ENCODE data around the gene EDN1. TPM values are rescaled to one million over a fixed set of nuclear protein-coding genes. Genes with fewer than 3 reads are reported as not detected.
A peak's percentile ranks its signal among the peaks of the same experiment; 100 is the strongest.

EDN1 gene
- total RNA-seq, 4 donors from 2014 or later = 5.4 to 29.1 (median 23.0) TPM

DNA sequence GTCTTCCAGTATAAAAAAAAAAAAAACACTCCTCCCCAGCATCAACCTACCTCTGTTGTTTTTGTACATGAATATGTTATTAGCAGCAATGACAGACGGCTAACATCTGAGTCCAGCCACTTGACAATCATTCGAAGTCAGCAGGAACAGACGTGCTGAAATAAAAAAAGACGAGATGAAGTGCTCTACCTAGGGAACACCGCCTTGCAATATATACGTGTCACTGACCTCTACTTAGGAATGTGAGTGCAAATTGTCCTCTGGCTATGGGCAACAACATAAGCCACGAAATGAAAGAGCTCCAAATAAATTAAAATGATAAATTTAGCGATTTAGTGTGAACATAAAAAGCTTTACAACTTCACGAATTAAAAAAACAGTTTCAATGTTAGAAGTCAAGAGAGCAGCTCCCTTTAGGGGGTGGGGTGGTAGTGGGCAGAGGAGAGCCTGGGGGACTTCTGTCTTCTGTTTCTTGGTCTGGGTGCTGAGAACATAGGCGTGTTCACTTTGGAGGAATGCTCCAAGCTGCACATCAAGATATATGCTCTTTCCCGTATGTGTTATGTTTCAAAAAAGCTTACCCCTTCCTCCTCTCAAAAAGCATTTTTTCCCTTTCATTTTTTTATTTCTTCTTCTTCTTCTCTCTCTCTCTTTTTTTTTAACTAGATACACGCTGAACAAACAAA is 23.3 kb downstream of the EDN1 start:
- Histone ChIP-seq H3K27ac (replicated peaks in 1 of 4) (no peak overlapping the region), H3K4me1 (peaks cover 0 to 7% (median 0%) of the 10 kb centered on the region in 4 donors), H3K27me3 (no peaks in the 10 kb centered on the region), H3K9me3 (peaks cover 0 to 4% (median under 1%) of the 10 kb centered on the region in 4 donors), H3K4me3 (no peak overlapping the region), H3K36me3 (no peaks in the 10 kb centered on the region)
- DNase-seq (ENCODE audit: extremely low spot score) = peak; percentile 21
- 70% methylated on average over 12 of the region's 12 CpGs for WGBS
- intact Hi-C loops (cut with DNase I) = no loop called here
- no peak for TF ChIP-seq POLR2A (IDR thresholded peaks at IDR 0.05; ENCODE audit: low read depth)
- TF ChIP-seq POLR2AphosphoS5 (IDR thresholded peaks at IDR 0.05) = no peak
- TF ChIP-seq, protein P1, sequence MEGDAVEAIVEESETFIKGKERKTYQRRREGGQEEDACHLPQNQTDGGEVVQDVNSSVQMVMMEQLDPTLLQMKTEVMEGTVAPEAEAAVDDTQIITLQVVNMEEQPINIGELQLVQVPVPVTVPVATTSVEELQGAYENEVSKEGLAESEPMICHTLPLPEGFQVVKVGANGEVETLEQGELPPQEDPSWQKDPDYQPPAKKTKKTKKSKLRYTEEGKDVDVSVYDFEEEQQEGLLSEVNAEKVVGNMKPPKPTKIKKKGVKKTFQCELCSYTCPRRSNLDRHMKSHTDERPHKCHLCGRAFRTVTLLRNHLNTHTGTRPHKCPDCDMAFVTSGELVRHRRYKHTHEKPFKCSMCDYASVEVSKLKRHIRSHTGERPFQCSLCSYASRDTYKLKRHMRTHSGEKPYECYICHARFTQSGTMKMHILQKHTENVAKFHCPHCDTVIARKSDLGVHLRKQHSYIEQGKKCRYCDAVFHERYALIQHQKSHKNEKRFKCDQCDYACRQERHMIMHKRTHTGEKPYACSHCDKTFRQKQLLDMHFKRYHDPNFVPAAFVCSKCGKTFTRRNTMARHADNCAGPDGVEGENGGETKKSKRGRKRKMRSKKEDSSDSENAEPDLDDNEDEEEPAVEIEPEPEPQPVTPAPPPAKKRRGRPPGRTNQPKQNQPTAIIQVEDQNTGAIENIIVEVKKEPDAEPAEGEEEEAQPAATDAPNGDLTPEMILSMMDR (IDR thresholded peaks at IDR 0.05) = no peak
- TF ChIP-seq EP300 (IDR thresholded peaks at IDR 0.05) = no peak

DNA sequence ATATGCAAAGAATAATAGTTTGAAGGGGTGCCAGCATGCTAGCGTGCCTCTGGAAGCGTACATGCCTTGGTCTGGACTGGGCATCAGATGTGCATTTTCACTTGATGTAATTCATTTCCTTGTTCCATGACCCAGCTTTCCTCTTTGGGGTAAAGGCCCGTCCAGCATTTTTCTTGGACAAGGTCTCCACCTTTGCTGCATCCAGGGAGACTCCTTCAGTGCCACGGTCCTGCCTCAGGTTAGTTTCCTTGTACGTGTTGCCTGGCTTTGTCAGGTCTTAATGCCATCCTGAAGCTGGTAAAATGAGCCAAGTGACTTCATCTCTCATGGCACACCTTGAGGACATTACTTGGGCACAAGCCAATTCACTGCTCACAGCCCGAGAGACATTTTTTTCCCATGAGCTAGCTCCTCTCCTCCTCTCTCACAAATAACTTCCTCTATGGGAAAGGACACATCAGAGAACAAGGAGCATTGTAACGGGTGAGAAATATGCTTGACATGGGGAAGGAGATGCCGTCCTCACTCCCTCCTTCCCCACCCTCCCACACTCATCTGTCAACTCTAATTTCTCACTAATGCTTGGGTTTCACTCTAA is 23.9 kb downstream of the EDN1 start:
- TF ChIP-seq POLR2AphosphoS5 (IDR thresholded peaks at IDR 0.05) = no peak
- TF ChIP-seq POLR2A (IDR thresholded peaks at IDR 0.05; ENCODE audit: low read depth) = no peak
- TF ChIP-seq, protein P1 (IDR thresholded peaks at IDR 0.05) = no peak
- TF ChIP-seq EP300 (IDR thresholded peaks at IDR 0.05) = no peak
- DNase-seq (ENCODE audit: extremely low spot score) = peak; percentile 78
- H3K27ac ChIP-seq (replicated peaks in 1 of 4) = no peak overlapping the region
- intact Hi-C loops (cut with DNase I) = no loop called here
- peaks cover 0 to 7% (median 0%) of the 10 kb centered on the region in 4 donors for H3K4me1 ChIP-seq
- no peak overlapping the region for H3K4me3 ChIP-seq
- H3K36me3 ChIP-seq = no peaks in the 10 kb centered on the region
- H3K9me3 ChIP-seq = peaks cover 0 to 9% (median 4%) of the 10 kb centered on the region in 4 donors
- 55% methylated on average over 8 of the region's 8 CpGs for WGBS
- H3K27me3 ChIP-seq = no peaks in the 10 kb centered on the region

DNA sequence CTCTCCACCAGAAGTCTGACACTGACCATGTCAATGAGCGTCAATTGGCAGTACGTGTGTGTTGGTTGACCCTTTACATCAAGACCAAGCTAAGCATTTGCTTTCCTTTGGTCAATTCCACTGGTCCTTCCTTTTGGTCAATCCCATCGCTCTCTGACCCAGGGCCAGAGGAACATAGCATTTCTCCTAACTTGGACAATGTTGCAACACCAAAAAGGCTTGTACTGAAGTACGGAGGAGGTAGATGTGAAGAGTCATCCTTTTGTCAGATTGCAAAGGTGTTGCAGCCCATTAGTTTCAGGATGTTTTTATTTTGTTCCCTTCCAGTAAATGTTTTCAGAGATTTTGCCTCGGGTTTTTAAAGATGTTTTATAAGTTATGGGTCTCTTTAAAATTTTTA is 24.6 kb downstream of the EDN1 start:
- TF ChIP-seq, protein P1 (IDR thresholded peaks at IDR 0.05) = no peak
- no peak for TF ChIP-seq POLR2A (IDR thresholded peaks at IDR 0.05; ENCODE audit: low read depth)
- TF ChIP-seq EP300 (IDR thresholded peaks at IDR 0.05) = no peak
- TF ChIP-seq POLR2AphosphoS5 (IDR thresholded peaks at IDR 0.05) = no peak
- peaks cover 0 to 9% (median 4%) of the 10 kb centered on the region in 4 donors for H3K9me3 ChIP-seq
- H3K4me3 ChIP-seq = no peak overlapping the region
- H3K27me3 ChIP-seq = no peaks in the 10 kb centered on the region
- no peaks in the 10 kb centered on the region for H3K36me3 ChIP-seq
- no peak overlapping the region for H3K27ac ChIP-seq (replicated peaks in 1 of 4)
- intact Hi-C loops (cut with DNase I) = no loop called here
- DNase-seq (ENCODE audit: extremely low spot score) = peak; percentile 39
- H3K4me1 ChIP-seq = peaks cover 0 to 7% (median 0%) of the 10 kb centered on the region in 4 donors
- WGBS = 78% methylated on average over 5 of the region's 5 CpGs

DNA sequence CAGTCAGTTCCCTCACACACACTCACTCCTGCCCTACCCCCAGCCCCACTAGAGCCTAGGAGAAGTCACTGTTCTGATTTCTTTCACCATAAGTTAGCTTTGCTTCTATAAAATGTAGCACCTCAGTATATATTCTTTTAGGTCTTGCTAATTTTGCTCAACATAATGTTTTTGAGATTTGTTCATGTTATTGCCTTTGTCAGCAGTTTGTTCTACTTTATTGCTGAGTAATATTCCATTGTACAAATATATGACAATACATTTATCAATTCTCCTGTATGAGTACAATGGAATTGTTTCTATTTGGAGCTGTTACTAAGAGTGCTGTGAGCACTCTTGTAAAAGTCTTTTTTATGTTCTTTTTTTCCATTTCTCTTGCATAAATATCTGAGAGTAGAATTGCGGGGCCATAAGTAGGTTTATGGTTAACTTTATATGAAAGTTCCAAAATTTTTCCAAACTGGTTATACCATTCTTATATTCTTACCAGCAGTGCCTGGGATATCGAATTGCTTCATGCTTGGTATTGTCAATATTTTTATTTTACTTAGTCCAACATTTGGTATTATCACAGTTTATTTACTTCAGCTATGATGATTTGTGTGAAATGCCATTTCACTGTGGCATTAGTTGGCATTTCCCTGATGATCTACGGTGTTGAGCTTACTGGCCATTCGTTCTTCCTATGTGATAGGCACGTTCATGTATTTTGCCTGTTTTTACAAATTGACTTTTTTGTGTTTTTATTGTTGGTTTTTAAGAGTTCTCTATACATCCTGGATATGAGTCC is 25.3 kb downstream of the EDN1 start:
- 95% methylated on average over 5 of the region's 5 CpGs for WGBS
- no peak for TF ChIP-seq POLR2A (IDR thresholded peaks at IDR 0.05; ENCODE audit: low read depth)
- no peak for TF ChIP-seq EP300 (IDR thresholded peaks at IDR 0.05)
- TF ChIP-seq POLR2AphosphoS5 (IDR thresholded peaks at IDR 0.05) = no peak
- TF ChIP-seq, protein P1 (IDR thresholded peaks at IDR 0.05) = no peak
- Histone ChIP-seq H3K27ac (replicated peaks in 1 of 4) (no peak overlapping the region), H3K4me1 (peaks cover 0 to 7% (median 0%) of the 10 kb centered on the region in 4 donors), H3K9me3 (peaks cover 0 to 9% (median 4%) of the 10 kb centered on the region in 4 donors), H3K27me3 (no peaks in the 10 kb centered on the region), H3K4me3 (no peak overlapping the region), H3K36me3 (no peaks in the 10 kb centered on the region)
- DNase-seq (ENCODE audit: extremely low spot score) = no peak
- intact Hi-C loops (cut with DNase I) = no loop called here

Data from esophagus muscularis mucosa (tissue), 4 donors.